GM19395 (cell line): ENCODE data around the gene SYT17.

Experiments
- ATAC-seq: cut with Tn5 transposase; IDR thresholded peaks from one replicate; pipeline ENCODE4 v1.9.1; 2021; ENCODE audit warnings: mild to moderate bottlenecking, moderate library complexity; ENCODE audit not compliant: unreplicated experiment

SYT17 gene

DNA sequence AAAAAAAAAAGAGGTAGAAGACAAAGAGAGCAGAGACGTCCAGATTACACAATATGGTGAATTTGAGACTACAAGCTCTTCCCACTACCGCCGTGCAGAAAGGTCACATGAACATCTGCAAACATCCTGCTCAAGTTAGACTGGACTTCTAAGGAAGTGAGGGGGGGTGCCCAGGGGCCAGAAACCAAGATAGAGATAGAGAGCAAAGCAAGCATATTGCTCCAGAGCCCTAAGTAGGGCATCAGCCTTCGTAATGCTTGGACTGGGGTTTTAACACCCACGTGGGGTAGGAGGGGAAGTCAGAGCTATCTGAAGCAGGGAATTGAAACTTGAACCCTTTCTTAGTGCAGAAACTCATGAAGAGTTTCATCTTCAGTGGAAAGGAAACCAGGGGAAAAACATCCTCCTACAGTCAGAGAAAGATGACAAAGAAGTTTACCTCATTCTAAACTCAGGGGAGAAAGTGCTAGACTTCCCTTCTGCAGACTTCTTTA lies 126.2 kb downstream of the SYT17 start:
- peak; percentile 86 for ATAC-seq

DNA sequence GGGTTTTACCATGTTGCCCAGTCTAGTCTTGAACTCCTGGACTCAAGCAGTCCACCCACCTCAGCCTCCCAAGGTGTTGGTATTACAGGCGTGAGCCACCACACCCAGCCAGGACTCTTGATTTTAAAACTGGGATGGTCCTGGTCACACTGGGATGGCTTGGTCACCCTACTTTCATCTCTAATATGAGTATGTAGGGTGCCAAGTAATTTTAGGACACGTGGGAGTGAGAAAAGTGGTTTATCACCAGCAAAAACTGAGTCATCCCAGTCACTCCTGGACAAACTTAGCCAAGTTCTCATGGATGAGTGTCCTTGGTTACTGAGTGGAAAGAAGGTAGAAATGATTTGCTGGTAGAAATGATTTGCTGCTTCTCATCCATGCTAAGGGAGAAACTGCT lies 127.4 kb downstream of the SYT17 start:
- ATAC-seq = no peak

DNA sequence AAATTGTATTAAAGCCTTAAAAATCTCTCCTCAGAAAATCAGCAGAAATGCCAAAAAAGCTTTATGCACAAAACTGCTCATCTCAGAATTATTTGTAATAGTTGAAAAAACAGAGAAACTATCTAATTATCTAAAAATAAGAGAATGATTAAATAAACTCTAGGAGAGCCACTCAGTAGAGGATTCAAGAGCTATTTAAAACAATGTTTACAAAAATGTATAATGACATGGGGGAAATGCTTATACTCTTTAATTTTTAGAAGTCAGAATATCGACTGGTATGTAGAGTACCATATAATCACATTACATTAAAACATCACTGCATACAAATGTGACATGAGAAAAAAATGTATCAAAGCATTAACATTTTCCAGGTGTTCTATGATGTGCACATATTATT lies 129.4 kb downstream of the SYT17 start:
- ATAC-seq = no peak

DNA sequence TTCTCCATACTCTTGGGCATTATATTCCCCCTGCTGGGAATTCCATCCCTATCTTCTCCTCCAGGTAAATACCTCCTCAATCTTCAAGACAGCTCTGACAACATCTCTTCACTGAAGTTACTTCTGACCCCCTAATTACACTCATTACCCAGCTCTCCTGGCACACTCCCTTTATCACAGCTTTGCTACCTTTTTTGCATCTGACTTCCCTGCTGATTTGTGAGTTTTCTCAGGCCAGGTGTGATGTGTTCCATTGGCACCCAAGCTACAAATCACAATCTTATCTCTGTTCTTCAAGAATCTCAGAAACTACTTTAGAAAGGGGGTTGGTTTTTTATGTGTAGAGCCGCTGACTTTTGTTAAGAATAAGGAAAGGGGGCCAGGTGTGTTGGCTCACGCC lies 131.5 kb downstream of the SYT17 start:
- no peak for ATAC-seq

DNA sequence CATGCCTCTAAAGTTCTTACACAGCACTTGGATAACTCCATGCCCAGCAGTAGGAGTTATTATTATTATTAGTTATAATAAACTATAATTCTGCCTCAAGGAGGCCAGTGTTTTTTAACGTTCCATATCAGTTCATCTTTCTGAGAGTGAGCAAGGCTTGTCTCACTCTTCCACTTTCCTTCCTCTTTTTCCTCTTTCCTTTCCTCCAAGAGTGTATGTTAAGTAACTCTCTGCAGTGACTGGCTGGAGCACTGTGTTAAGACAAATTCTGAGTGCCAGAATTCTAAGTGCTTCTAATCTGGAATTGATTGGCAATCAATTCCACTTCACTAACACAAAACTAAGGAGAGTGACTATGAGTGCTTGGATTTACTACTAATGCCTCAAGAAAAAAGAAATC lies 133.9 kb downstream of the SYT17 start:
- ATAC-seq = no peak

DNA sequence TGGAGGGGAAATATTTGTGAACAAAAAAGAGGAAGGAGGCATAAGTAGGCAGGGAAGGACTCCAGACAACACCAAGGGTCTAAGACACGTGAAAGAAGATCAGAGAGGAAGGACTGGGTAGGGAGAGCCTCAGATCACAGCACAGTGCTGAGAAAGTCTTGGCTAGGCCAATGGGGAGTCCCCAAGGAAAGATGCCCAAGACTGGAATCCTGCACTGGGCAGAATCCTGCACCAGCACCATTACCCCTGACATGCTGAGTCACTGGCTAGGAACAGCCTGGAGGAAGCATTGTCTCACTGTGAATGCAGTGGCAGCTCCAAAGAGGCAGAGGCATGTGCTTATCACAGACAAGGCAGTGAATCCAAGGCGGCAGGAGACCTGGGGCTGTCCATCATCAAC lies 136.7 kb downstream of the SYT17 start:
- ATAC-seq = no peak

DNA sequence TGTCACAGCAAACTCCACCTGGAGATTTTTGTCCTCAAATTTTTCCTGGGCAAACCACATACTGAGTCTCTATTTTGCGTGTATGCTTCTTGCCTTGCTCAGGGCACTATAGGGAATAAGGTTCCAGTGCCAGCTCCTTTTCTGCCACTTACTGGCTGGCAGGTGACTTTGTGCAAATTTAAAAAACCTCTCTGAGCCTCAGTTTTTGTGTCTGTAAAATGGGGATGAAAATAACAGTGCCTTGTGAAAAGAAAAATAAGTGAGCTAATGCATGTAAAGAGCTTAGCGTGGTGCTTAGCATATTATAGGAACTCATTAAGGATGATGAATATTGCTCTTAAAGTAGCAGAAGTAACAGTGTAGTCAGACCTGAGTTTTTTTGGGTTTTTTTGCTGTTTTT lies 137.4 kb downstream of the SYT17 start:
- ATAC-seq = no peak

DNA sequence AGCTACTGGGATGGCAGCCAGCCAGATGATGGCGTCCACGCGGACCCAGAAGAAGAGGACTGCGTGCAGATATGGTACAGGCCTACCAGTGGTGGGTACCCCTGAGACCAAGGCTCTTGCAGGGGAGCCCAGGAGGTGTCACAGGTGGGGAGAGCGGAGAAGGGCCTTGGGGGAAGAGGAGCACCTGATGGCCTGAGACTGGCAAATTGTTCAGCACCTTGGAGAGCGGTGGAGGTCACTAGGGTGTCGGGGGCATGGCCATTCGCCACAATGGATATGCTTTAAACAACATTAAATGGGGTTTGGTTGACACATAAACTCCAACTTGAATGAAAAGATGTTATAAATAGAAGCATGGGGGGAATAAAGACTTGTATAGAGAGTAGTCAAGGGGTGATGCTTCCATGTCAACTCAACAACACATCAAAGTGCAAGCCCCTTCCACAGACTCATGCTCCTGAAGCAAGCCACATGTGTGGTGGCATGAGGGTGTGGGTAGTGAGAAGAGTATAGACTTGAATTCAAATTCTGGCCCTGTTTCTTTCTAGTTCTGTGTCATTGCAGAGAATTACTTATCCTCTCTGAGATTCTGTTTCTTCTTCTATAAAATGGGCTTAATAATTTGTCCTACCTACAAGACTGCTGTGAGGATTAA lies 139.7 kb downstream of the SYT17 start:
- no peak for ATAC-seq

DNA sequence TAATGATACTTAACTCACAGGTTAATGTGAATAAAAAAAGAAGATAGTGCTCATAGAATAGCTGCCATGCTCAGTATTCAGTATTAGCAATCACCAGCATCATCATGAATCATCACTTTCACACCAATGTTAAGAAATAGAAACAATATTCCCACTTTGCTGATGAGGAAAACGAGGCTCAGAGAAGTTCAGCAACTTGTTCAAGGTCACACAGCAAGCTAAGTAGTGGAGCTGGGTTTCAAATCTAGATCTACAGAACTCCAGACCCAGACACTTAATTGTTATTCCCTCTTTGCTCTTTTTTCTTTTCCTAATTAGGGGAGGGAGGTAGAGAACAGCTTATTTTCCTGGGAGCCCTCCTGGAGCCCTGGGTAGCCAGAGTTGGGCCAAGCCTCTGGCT lies 140.4 kb downstream of the SYT17 start:
- ATAC-seq = no peak

DNA sequence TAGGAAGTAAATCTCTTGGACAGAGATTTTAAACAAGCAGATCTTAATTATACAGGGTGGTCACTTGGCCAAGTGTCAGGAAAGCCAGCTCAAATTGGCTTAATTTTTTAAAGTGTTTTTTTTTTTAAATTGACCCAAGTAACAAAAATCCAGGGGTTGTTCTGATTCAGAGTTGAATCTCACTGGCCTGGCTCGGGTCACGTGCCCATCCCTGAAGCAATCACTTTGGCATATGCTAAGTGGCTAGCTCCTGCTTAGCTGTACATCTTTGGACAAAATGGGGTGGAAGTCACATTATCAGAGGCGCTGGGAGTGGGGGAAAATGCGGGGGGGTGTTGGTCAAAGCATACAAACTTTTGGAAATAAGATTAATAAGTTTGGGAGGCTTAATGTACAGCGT lies 141.1 kb downstream of the SYT17 start:
- no peak for ATAC-seq

DNA sequence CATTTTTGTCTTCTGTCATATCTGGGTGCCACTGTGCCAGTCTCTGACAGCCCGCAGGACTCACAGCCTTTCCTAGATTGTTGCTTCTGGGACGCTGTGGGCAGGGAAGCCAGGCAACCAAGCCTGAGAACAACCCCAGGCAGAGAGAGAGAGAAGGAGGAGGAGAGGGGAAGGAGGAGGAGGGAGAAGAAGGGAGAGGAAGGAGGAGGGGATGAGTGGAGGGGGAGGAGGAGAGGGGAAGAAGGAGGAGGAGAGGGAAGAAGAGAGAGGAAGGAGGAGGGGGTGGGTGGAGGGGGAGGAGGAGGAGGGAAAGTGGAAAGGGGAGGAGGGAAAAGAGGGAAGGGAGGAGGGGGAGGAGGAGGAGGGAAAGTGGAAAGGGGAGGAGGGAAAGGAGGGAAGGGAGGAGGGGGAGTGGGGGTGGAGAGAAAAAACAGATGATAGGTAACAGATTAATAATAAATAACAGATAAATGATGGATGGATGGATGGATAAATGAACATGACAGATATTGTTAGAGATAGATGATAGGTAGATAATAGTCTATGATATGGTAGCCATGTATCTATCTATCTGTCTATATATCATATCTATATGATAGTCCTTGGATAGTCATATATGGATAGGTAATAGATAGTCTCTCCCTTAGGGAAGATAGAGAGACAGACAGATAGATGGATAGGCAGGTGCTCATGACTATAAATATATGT lies 146.8 kb downstream of the SYT17 start:
- no peak for ATAC-seq

DNA sequence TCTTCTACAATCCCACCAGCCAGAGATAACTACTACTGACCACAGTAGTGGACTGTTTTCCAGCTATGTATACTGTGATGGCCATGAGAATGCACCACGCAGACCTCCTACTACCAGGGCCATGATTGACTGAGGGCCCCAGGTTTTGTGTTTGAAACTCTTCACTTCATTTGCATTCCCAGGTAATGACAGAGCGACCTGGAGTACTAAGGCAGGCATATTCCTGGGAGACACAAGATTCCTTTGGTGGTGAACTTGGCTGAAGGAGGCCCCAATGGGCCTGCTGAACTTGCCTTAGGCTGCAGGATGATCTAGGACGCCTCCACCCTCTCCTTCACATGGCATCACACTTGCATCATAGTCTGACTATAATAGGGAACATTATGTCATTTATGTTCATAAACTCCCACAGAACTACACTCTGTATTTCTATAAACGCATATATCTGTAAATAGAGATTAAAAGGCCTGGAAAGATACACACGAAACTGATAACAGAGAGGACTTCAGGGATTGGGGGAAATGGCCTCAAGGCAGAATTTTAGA lies 147.9 kb downstream of the SYT17 start:
- no peak for ATAC-seq

DNA sequence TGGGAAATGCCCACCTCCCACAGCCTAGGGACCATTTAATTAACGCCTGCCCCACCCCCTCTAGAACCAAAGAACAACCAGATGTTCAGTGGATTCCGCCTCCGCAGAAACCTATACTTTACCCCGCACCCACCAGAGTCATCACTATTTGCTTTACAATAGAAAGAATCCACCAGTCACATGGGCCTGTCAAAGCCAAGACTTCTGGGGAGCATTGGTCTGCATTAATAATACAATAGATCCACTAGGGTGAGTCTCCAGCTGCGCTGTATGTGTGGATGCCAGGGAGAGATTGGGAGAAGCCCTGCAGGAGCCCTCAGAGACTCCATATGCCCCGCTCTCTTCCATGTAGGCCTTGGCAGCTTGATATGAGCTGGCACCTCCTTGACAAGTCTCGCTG lies 148.8 kb downstream of the SYT17 start:
- no peak for ATAC-seq
